ENCODE data around the gene CWF19L2.

The CWF19L2 gene

DNA sequence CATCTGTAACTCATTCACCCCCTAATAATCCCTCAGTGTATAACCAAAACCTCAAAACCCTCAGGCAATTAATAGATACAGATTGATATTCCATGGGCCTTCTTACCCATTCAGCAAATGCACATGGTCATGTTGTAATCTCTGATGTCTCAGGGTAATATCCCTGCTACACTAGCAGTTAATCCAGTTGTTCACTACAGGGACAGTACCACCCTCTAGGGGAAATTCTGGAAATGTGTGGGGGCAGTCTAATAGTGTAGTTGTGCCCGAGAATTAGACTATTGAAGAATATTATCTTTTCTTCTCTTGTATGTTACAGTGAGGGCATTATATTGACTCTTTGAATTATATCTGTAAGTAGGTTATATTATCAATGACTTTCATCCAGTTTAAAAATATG lies 175.4 kb downstream of the CWF19L2 start:
- no peak for DNase-seq
